Hepatocyte (in vitro differentiated cells): ENCODE measurements around the gene CHST11. TPM values are rescaled to one million over a fixed set of nuclear protein-coding genes. Genes with fewer than 3 reads are reported as not detected.
"Not testable (repeated sequence)": the region's sequence is repeated elsewhere in the genome, so short reads cannot be mapped to it uniquely, and the experiment has no call there.

Source experiments
- DNase-seq: peaks from one replicate; pipeline ENCODE4 v3.0.0-alpha.2; 2016; ENCODE audit warnings: low spot score
- H2AFZ ChIP-seq: fragments of 200-600 bp; sonication (generic); 2 replicates; pipeline ENCODE4 v1.6.0; 2016; ENCODE audit warnings: antibody characterized with exemption, mild to moderate bottlenecking
- H3K27ac ChIP-seq: fragments of 200-600 bp; sonication (generic); 2 replicates; pipeline ENCODE4 v1.5.1; 2016; ENCODE audit warnings: mild to moderate bottlenecking
- H3K27me3 ChIP-seq: fragments of 200-600 bp; sonication (generic); 2 replicates; pipeline ENCODE4 v1.6.1; 2016
- H3K36me3 ChIP-seq: fragments of 200-600 bp; sonication (generic); replicated peaks from 2 replicates; pipeline ENCODE4 v1.5.1; 2016; ENCODE audit warnings: low read depth; ENCODE audit not compliant: insufficient read depth
- H3K4me1 ChIP-seq: fragments of 200-600 bp; sonication (generic); 2 replicates; pipeline ENCODE4 v1.5.1; 2016; ENCODE audit warnings: mild to moderate bottlenecking, moderate library complexity; ENCODE audit not compliant: insufficient read depth
- H3K4me2 ChIP-seq: fragments of 200-600 bp; sonication (generic); 2 replicates; pipeline ENCODE4 v1.6.0; 2016
- H3K4me3 ChIP-seq: fragments of 200-600 bp; sonication (generic); 2 replicates; pipeline ENCODE4 v1.5.1; 2016; ENCODE audit warnings: mild to moderate bottlenecking
- H3K79me2 ChIP-seq: fragments of 200-600 bp; sonication (generic); 2 replicates; pipeline ENCODE4 v1.6.0; 2017; ENCODE audit warnings: mild to moderate bottlenecking
- H3K9me2 ChIP-seq: fragments of 200-600 bp; sonication (generic); replicated peaks from 2 replicates; pipeline ENCODE4 v1.6.0; 2017; ENCODE audit warnings: mild to moderate bottlenecking; ENCODE audit not compliant: insufficient read depth
- H3K9me3 ChIP-seq: fragments of 200-600 bp; sonication (generic); 2 replicates; pipeline ENCODE4 v1.5.1; 2016; ENCODE audit warnings: low read depth, mild to moderate bottlenecking
- H4K20me1 ChIP-seq: fragments of 200-600 bp; sonication (generic); 2 replicates; pipeline ENCODE4 v1.6.0; 2016; ENCODE audit warnings: mild to moderate bottlenecking; ENCODE audit not compliant: insufficient read depth, poor library complexity, severe bottlenecking
- CTCF ChIP-seq: fragments of 200-600 bp; sonication (generic); IDR thresholded peaks from 2 replicates; pipeline ENCODE4 v1.5.1; 2016; ENCODE audit warnings: antibody characterized with exemption, mild to moderate bottlenecking; ENCODE audit not compliant: poor library complexity
- EZH2 ChIP-seq: fragments of 200-600 bp; sonication (generic); IDR thresholded peaks from 2 replicates; pipeline ENCODE4 v1.6.1; 2016; ENCODE audit warnings: antibody characterized with exemption, mild to moderate bottlenecking, borderline replicate concordance
- EZH2phosphoT487 ChIP-seq: fragments of 200-600 bp; sonication (generic); IDR thresholded peaks from one replicate; pipeline ENCODE4 v1.6.1; 2018; ENCODE audit warnings: antibody characterized with exemption, mild to moderate bottlenecking, low read depth, moderate library complexity; ENCODE audit not compliant: unreplicated experiment, severe bottlenecking
- WGBS: methylation state at CpG from one replicate; pipeline ENCODE4 v1.1.6; 2016; ENCODE audit warnings: low lambda C conversion rate; ENCODE audit errors: missing lambda C conversion rate; 5-methylcytosine and 5-hydroxymethylcytosine counted together
- polyA plus RNA-seq: library from polyadenylated mRNA; unstranded; fragments of >200 nt; fragmentation: Nextera tagmentation; extraction: Ambion mirVana; gene quantifications from 2 replicates; pipeline ENCODE4 v1.2.1, GENCODE V29; 2016
- total RNA-seq: library from RNA; depleted of rRNA; stranded (reverse); fragments of >200 nt; gene quantifications from 2 replicates; pipeline ENCODE4 v1.2.3, GENCODE V29; 2014

The CHST11 gene
- total and polyA plus RNA-seq, 2 experiments from 2014 or later = 5.2 to 8.9 TPM

DNA sequence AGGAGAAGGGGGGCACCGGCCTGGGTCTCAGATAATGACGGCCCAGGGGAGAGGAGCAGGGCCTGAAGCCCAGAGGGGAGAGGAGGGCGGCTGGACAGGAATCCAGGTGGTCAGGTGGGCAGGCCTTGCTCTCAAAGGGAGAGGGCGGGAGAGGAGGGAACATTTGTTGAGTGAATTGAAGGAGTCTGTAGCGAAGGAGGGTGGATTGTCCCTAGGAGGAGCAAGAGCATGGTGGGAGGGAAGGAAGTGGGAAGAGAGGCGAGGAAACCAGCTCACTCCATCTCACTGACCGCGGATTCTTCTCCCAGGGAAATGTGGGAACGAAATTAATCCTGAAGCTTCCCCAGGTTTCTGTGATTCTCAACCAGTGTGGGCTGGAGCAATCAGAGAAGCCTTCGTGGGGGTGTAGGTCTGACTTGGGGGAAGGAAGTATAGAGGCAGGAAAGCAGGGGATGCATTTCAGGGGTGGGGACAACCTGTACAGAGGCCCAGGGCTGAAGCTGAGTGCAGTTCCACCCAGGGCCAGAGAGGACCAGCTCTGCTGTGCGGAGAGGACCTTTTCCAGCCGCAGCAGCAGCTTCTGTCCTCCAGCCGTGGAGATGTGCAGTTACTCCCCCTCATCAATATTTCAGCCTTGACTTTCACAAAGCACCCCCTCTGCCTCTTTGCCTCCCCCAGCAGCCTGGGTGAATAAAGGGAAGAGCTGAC is 100.9 kb downstream of the CHST11 start:
- DNase-seq = no peak
- 94% methylated on average over 9 of the region's 13 CpGs for WGBS
- no peaks in the 10 kb centered on the region for H4K20me1 ChIP-seq
- H3K4me2 ChIP-seq = no peak overlapping the region
- H3K9me2 ChIP-seq = no peaks in the 10 kb centered on the region
- H2AFZ ChIP-seq = no peak overlapping the region
- H3K27me3 ChIP-seq = no peaks in the 10 kb centered on the region
- no peaks in the 10 kb centered on the region for H3K79me2 ChIP-seq
- TF ChIP-seq EZH2 (no peak), CTCF (no peak), EZH2phosphoT487 (no peak)
- H3K4me1 ChIP-seq = no peaks in the 10 kb centered on the region
- H3K27ac ChIP-seq = no peak overlapping the region
- H3K4me3 ChIP-seq = no peak overlapping the region
- H3K36me3 ChIP-seq = no peaks in the 10 kb centered on the region
- H3K9me3 ChIP-seq = no peaks in the 10 kb centered on the region

DNA sequence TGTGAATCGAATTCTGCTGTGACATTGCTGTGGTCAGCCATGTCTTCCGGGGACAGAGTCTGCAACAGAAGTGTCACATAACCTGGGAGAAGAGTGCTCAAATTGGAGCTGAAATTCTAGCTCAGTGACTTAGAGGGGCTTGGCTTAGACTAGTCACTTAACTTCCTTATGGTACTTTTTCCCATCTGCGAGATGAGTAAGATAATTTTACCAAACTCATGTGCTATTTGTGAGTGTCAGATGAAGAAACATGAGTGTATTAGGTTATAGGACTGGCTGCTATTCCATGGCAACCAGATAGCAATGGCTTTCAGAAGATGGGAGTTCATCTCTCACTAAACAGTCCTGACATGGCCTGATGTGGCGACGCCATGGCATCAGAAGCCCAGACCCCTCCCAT is 104.1 kb downstream of the CHST11 start:
- no peaks in the 10 kb centered on the region for H4K20me1 ChIP-seq
- H3K9me3 ChIP-seq = no peaks in the 10 kb centered on the region
- H3K4me1 ChIP-seq = no peaks in the 10 kb centered on the region
- 91% methylated on average over 5 of the region's 5 CpGs for WGBS
- H3K79me2 ChIP-seq = no peaks in the 10 kb centered on the region
- no peak overlapping the region for H3K27ac ChIP-seq
- no peak overlapping the region for H3K4me3 ChIP-seq
- TF ChIP-seq EZH2 (no peak), EZH2phosphoT487 (no peak), CTCF (no peak)
- H3K36me3 ChIP-seq = no peaks in the 10 kb centered on the region
- no peak overlapping the region for H3K4me2 ChIP-seq
- H3K9me2 ChIP-seq = no peaks in the 10 kb centered on the region
- DNase-seq = no peak
- H3K27me3 ChIP-seq = no peaks in the 10 kb centered on the region
- H2AFZ ChIP-seq = no peak overlapping the region

DNA sequence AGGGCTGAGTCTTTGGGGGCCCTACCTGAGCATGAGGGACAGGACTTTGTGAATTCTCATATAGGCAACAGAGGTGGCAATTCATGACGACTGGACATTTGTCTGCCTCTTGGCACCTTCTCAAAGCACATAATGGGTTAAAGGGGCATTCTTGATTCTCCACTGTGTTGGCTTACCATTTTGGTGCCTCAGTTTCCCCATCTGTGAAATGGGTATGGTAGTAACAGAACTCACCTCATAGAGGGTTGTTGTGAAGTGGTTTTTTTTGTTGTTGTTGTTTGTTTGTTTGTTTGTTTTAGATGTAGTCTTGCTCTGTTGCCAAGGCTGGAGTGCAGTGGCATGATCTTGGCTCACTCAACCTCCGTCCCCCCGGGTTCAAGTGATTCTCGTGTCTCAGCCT is 106.0 kb downstream of the CHST11 start:
- DNase-seq = no peak
- 96% methylated on average over 4 of the region's 4 CpGs for WGBS
- Histone ChIP-seq H3K36me3 (no peaks in the 10 kb centered on the region), H3K79me2 (no peaks in the 10 kb centered on the region), H3K27ac (no peak overlapping the region), H3K27me3 (no peaks in the 10 kb centered on the region), H3K9me2 (no peaks in the 10 kb centered on the region), H3K9me3 (no peaks in the 10 kb centered on the region), H4K20me1 (no peaks in the 10 kb centered on the region), H3K4me3 (no peak overlapping the region), H3K4me1 (no peaks in the 10 kb centered on the region), H2AFZ (no peak overlapping the region), H3K4me2 (no peak overlapping the region)
- no peak for TF ChIP-seq EZH2
- TF ChIP-seq EZH2phosphoT487 = no peak
- no peak for TF ChIP-seq CTCF

DNA sequence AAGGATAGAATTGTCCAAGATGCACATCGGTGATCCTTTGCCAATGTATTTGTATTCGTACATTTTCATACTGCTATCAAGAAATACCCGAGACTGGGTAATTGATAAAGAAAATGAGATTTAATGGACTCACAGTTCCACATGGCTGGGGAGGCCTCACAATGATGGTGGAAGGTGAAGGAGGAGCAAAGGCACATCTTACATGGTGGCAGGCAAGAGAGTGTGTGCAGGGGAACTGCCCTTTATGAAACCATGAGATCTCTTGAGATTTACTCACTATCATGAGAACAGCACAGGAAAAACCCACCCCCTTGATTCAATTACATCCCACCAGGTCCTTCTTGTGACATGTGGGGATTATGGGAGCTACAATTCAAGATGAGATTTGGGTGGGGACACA is 107.9 kb downstream of the CHST11 start:
- H3K9me2 ChIP-seq, H3K36me3 ChIP-seq, H3K4me1 ChIP-seq, H3K4me3 ChIP-seq, DNase-seq, H3K27ac ChIP-seq, H3K27me3 ChIP-seq, H3K4me2 ChIP-seq, H4K20me1 ChIP-seq, H3K9me3 ChIP-seq, H2AFZ ChIP-seq, H3K79me2 ChIP-seq: not testable (repeated sequence)
- 83% methylated on average over 3 of the region's 3 CpGs for WGBS
